NCI-H524 (cell line): ENCODE results near the gene CBX7.

Experiments used
- DNase-seq, 2 experiments: peaks; one replicate each; lab custom pipeline; 2025; lab: John Stamatoyannopoulos, UW

The CBX7 gene

DNA sequence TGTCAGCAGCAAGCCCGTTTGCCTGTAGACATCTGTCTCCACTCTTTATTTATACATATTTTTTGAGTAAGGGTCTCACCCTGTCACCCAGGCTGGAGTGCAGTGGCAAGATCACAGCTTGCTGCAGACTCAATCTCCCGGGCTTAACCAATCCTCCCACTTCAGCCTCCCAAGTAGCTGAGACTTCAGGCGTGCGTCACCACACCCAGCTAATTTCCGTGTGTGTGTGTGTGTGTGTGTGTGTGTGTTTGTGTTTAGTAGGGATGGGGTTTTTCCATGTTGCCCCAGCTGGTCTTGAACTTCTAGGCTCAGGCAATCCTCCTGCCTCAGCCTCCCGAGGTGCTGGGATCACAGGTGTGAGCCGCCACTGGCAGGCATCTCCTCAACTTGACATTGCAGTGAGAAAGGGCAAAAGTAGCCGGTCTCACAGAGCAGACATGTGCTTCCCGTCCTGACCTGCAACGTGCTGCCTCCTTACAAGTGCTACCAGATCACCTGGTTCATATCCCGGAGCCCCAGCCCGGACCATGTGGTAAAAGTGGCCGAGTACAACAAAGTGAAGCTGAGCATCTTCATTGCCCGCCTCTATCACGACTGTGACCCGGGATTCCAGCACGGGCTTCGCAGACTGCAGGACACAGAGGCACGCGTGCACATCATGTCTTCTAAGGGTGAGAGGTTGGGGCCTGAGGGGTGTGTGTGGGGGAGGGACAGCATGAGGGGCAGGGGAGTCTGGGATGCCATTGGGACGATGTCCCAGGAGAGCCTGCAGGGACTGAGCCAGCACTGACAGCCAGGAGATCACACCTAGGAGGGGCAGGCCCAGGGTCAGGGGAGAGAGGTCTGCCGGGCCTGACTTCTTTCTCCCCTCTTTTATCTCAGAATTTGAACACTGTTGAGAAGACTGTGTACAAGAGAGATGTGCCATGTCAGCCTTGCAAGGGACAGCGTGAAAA is 61.1 kb downstream of the CBX7 start:
- DNase-seq = no peak

GRCh38 chr22:39090426-39091064 is 61.9 kb downstream of the CBX7 start:
- no peak for DNase-seq

- DNase-seq = no peak
These were observed 62.6 kb downstream of the CBX7 start for GRCh38 chr22:39089928-39090327.

- no peak for DNase-seq
These were observed 63.8 kb downstream of the CBX7 start for GRCh38 chr22:39088685-39089032.

DNA sequence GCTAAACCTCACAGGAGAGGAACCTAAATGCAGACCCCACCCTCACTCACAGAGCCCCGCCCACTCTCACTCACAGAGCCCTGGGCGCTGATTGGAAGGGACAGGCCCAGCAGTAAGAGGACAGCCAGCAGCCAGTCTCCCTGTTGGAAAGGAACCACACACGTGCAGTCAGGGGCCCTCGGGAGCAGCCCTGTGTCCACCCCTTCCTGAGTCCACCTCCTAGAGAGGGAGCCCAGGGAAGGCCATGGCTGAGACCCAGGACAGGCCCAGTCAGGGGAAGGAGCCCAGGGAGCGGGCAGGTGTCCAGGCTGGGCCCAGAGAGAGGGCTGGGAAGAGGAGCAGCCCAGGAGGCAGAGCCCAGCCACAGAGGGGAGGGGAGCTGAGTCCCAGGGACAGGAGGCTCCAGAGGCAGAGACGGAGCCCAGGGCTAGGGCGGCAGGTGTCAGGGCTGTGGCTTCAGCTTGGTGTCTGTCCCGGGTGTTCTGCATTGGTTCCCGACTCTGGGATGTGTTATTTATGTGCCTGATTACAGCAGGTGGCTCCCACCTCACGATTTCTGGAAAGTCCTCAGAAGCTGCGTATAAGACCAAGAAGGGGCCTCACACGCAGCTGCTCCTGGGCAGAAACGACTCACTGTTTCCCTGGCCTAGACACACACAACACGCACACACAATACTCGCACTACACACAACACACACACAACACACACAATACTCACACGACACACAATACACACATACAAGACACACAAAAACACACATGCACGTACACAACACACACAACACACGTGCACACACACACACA is 64.4 kb downstream of the CBX7 start:
- no peak for DNase-seq

- DNase-seq = no peak
These were observed 65.4 kb downstream of the CBX7 start for GRCh38 chr22:39087098-39087497.

- DNase-seq = no peak
These were observed 67.8 kb downstream of the CBX7 start for GRCh38 chr22:39084666-39085065.

GRCh38 chr22:39083212-39084165 is 69.0 kb downstream of the CBX7 start:
- no peak for DNase-seq

- DNase-seq = no peak
These were observed 70.9 kb downstream of the CBX7 start for GRCh38 chr22:39081598-39081997.

DNA sequence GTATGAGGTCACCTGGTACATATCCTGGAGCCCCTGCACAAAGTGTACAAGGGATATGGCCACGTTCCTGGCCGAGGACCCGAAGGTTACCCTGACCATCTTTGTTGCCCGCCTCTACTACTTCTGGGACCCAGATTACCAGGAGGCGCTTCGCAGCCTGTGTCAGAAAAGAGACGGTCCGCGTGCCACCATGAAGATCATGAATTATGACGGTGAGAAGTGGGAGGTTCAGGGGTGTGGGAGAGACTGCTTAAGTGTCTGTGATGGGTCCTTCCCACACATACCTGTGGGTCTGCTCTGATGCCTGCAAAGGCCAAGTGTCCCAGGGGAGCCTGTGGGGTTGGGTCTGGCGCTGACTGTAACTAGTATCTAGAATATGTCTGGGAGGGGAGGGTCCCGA is 71.5 kb downstream of the CBX7 start:
- DNase-seq = no peak
